Body of pancreas (tissue), 4 donors: ENCODE data around the gene MYLK3.

Source experiments
- POLR2A ChIP-seq, 3 donors: fragments of 450-650 bp; IDR thresholded peaks; one replicate each; pipeline ENCODE4 v1.6.1; 2016; ENCODE audit warnings: antibody characterized with exemption in 3 of 3, mild to moderate bottlenecking in 2 of 3
- TF ChIP-seq, protein P1 (sequence below), 7 experiments: fragments of 450-650 bp in 4 of 7; fragments of 200-600 bp in 3 of 7; sonication (generic) in 3 of 7; IDR thresholded peaks; one replicate each; pipeline ENCODE4 v1.5.1; 2016 to 2019; ENCODE audit warnings: antibody characterized with exemption in 7 of 7

DNA sequence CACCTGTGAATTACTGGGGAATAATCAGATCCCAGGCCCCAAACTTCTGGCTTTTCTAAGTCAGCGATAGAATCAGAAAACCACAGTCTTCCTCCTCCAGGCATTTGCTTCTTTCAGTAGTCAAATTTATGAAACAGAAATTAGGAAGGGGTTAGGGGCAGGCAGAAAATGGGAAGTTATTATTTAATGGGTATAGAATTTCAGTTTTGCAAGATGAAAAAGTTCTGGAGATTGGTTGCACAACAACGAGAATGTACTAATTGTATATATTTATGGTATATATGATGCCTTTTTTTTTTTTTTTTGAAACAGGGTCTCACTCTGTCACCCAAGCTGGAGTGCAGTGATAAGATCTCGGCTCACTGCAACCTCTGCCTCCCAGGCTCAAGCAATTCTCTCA, 35.2 kb downstream of the MYLK3 start:
- TF ChIP-seq, protein P1, sequence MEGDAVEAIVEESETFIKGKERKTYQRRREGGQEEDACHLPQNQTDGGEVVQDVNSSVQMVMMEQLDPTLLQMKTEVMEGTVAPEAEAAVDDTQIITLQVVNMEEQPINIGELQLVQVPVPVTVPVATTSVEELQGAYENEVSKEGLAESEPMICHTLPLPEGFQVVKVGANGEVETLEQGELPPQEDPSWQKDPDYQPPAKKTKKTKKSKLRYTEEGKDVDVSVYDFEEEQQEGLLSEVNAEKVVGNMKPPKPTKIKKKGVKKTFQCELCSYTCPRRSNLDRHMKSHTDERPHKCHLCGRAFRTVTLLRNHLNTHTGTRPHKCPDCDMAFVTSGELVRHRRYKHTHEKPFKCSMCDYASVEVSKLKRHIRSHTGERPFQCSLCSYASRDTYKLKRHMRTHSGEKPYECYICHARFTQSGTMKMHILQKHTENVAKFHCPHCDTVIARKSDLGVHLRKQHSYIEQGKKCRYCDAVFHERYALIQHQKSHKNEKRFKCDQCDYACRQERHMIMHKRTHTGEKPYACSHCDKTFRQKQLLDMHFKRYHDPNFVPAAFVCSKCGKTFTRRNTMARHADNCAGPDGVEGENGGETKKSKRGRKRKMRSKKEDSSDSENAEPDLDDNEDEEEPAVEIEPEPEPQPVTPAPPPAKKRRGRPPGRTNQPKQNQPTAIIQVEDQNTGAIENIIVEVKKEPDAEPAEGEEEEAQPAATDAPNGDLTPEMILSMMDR (IDR thresholded peaks at IDR 0.05): no peak
- no peak for TF ChIP-seq POLR2A (IDR thresholded peaks at IDR 0.05)
